ENCODE measurements around the gene DNALI1.
"Not testable (repeated sequence)": the region's sequence is repeated elsewhere in the genome, so short reads cannot be mapped to it uniquely, and the experiment has no call there.

DNALI1 gene

DNA sequence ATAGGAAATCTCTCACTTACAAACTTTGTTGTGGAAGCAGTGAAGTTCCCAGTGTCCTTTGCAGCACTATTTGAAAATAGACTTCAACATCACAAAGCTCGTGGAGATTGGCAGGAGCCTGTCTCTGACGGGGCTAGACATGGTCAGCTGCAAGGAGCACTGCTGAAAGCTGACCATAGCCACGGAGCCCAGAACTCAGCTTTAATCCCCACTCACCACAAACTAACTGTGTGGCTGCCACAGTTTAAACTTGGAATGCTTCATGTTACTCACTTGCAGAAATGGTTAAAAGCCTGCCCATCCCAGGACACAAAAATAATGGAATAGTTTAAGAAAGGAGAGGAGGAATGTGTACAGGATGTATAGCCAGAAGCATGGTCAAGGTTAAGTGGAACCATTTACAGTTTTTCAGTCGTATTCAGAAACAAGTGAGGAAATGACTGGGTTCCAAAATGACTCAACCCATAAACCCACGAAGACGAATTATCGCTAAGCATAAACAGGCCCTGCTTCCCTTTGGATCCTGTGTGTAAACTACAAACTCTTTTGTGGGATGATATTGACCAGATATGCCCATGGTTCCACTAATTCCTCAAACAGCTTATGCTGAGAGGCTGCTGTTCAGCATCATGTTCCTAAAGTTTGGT, 18.2 kb downstream of the DNALI1 start:
- no peak overlapping the region for H3K4me3 ChIP-seq (ENCODE audit: low read length)
- H3K27me3 ChIP-seq (replicated peaks; ENCODE audit: control insufficient read depth, insufficient read depth, low read length), result no peaks in the 10 kb centered on the region
- H3K9me3 ChIP-seq (ENCODE audit: control insufficient read depth, low read length), result no peaks in the 10 kb centered on the region
- H3K36me3 ChIP-seq (ENCODE audit: control insufficient read depth, insufficient read depth, low read length, severe bottlenecking), result peaks cover 86% of the 10 kb centered on the region
- peaks cover 30% of the 10 kb centered on the region for H3K4me1 ChIP-seq (ENCODE audit: control insufficient read depth, insufficient read depth, low read length)
- H3K9ac ChIP-seq (ENCODE audit: low read length), result peak overlapping the region; percentile 13
- DNase-seq (ENCODE audit: low read depth), result peak; percentile 75

DNA sequence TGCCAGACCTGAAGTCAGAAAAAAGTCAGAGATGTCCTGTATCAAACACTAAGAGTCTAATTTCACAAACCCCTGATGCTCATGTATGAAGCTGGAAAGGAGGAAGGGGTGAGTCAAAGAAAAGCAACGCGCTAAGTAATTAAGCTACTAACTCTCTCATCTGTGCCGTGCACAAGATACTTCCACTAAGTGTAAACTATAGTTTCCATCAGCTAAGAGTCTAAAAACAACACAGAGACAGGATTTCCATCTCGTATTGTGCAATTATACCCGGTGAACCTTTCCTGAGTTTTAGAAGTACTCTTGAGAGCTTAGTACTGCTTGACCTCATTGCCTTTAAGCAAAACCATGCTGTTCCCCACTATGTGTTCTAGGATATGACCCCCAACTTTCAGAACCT, 19.0 kb downstream of the DNALI1 start:
- Histone ChIP-seq H3K9ac (ENCODE audit: low read length) (peak overlapping the region; percentile 13), H3K9me3 (ENCODE audit: control insufficient read depth, low read length) (no peaks in the 10 kb centered on the region), H3K27me3 (replicated peaks; ENCODE audit: control insufficient read depth, insufficient read depth, low read length) (no peaks in the 10 kb centered on the region), H3K4me3 (ENCODE audit: low read length) (no peak overlapping the region), H3K36me3 (ENCODE audit: control insufficient read depth, insufficient read depth, low read length, severe bottlenecking) (peaks cover 87% of the 10 kb centered on the region), H3K4me1 (ENCODE audit: control insufficient read depth, insufficient read depth, low read length) (peaks cover 30% of the 10 kb centered on the region)
- peak; percentile 64 for DNase-seq (ENCODE audit: low read depth)

DNA sequence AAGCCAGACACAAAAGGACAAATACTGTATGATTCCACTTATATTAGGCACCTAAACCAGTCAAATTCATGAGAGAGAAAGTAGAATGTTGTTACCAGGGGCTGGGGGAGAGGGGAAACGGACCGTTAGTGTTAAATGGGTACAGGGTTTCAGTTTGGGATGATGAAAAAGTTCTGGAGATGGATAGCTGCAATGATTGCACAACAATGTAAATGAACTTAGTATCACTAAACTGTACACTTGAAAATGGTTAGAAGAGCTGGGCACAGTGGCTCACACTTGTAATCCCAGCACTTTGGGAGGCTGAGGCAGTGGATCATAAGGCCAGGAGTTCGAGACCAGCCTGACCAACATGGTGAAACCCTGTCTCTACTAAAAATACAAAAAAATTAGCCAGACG, 27.8 kb downstream of the DNALI1 start:
- H3K9me3 ChIP-seq (ENCODE audit: control insufficient read depth, low read length); H3K27me3 ChIP-seq (replicated peaks; ENCODE audit: control insufficient read depth, insufficient read depth, low read length); H3K4me3 ChIP-seq (ENCODE audit: low read length); DNase-seq (ENCODE audit: low read depth); H3K4me1 ChIP-seq (ENCODE audit: control insufficient read depth, insufficient read depth, low read length); H3K9ac ChIP-seq (ENCODE audit: low read length): not testable (repeated sequence)
- peaks cover 85% of the 10 kb centered on the region for H3K36me3 ChIP-seq (ENCODE audit: control insufficient read depth, insufficient read depth, low read length, severe bottlenecking)

DNA sequence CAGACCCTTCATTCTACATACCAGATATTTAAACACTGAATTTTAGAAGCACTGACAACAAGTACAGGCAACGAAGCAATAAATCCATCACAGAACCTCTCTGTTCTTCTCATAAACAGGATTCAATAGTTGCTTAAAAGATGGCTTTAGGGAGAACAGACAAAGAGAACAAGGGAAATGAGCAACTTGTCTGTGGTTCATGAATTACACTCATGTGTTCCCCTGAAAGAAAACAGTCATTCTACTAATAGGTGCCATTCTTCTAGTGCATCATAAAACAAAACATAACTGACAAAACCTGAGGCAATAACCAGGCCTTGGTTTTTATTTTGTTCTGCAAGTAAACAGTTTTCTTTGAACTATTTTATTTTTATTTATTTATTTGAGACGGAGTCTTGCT, 32.2 kb downstream of the DNALI1 start:
- Histone ChIP-seq H3K36me3 (ENCODE audit: control insufficient read depth, insufficient read depth, low read length, severe bottlenecking) (peaks cover 75% of the 10 kb centered on the region), H3K27me3 (replicated peaks; ENCODE audit: control insufficient read depth, insufficient read depth, low read length) (no peaks in the 10 kb centered on the region), H3K9me3 (ENCODE audit: control insufficient read depth, low read length) (no peaks in the 10 kb centered on the region), H3K4me3 (ENCODE audit: low read length) (no peak overlapping the region), H3K4me1 (ENCODE audit: control insufficient read depth, insufficient read depth, low read length) (peaks cover 19% of the 10 kb centered on the region), H3K9ac (ENCODE audit: low read length) (no peak overlapping the region)
- no peak for DNase-seq (ENCODE audit: low read depth)

DNA sequence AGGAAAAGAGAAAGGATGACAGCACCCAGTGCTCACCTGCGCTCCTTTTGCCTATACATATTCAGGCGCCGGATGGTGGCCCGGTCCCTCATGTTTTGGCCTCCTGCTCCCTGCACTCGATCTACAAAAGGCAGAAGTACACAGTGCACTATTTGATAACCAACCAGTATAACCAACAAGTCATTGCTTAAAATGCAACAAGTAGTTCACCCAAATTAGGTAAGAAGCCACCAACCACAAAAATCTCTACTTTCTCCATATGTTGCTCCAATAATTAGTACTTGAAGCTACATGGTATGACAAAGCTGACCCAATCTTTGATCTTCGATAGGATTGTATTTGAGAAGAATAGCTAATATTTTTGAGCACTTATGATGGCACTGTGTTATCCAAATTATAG, 37.0 kb downstream of the DNALI1 start:
- no peak for DNase-seq (ENCODE audit: low read depth)
- Histone ChIP-seq H3K9ac (ENCODE audit: low read length) (no peak overlapping the region), H3K4me1 (ENCODE audit: control insufficient read depth, insufficient read depth, low read length) (peaks cover 35% of the 10 kb centered on the region), H3K27me3 (replicated peaks; ENCODE audit: control insufficient read depth, insufficient read depth, low read length) (no peaks in the 10 kb centered on the region), H3K4me3 (ENCODE audit: low read length) (peak overlapping the region; percentile 100), H3K9me3 (ENCODE audit: control insufficient read depth, low read length) (no peaks in the 10 kb centered on the region), H3K36me3 (ENCODE audit: control insufficient read depth, insufficient read depth, low read length, severe bottlenecking) (peaks cover 38% of the 10 kb centered on the region)

DNA sequence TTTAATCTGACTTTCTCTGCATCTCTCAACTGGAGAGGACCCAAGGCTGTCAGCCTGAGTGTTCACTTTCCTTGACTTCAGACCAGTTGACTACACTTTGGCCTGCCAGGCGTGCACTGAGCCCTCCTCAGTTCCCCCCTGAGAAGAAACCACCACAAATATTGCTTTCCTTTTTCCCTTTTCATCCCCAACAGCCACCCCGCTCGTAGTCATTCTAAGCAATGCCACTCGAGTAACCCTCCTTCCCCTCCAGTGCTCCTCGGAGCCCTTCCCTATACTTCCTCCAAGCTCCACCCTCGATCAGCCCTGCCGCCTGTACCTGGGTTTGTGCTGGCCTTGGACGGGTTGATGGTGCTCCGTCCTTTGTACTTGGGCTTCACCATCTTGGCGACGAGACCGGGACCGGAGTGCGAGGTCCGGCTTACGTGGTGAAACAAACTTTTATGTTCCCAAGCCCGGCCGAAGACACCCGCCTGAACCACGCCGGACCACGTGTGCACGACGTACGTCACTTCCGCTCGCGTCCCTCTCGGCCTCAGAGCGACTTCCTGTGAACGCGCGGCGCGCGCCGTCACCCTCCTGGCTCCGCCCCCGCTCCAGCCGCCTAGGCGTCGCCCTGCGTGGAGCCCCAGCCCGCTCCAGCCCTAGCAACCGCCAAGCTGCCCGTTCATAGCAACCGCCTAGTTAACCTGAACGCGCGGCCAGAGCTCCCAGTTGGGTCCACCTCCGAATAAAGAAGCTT, 38.9 kb downstream of the DNALI1 start, which contains the start of gene GNL2:
TSS of gene GNL2 (minus strand) at position 498 of the 742 bp plus-strand sequence. CDS start at position 383, 115 bp downstream.
- peak; percentile 100 for DNase-seq (ENCODE audit: low read depth)
- Histone ChIP-seq H3K4me3 (ENCODE audit: low read length) (peak within 1 kb of the TSS; percentile 100), H3K9ac (ENCODE audit: low read length) (peak within 1 kb of the TSS; percentile 98), H3K4me1 (ENCODE audit: control insufficient read depth, insufficient read depth, low read length) (peaks cover 35% of the 10 kb centered on the region), H3K9me3 (ENCODE audit: control insufficient read depth, low read length) (no peaks in the 10 kb centered on the region), H3K36me3 (ENCODE audit: control insufficient read depth, insufficient read depth, low read length, severe bottlenecking) (peaks cover 20% of the 10 kb centered on the region), H3K27me3 (replicated peaks; ENCODE audit: control insufficient read depth, insufficient read depth, low read length) (no peaks in the 10 kb centered on the region)

DNA sequence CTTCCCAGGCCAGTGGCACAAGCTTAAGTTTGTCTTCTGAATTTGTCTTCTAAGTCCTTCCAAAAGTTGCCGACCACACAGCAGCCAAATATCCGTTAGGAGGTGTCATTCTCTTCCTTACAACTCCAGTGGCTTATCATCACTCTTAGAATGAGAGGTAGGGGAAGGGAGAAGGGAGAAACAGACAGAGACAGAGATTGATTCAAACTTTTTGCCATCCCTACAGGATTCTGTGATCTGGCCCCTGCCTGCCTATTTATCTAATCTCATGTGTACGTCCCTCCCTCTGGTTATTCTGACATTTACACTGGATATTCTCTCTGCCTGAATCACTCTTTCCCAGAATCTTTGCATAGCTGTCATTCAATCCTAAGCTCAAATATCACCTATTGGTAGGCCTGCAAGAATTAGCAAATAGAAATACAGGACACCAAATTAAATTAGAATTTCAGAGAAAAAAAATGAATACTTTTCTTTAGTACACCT, 39.5 kb downstream of the DNALI1 start:
- Histone ChIP-seq H3K9me3 (ENCODE audit: control insufficient read depth, low read length) (no peaks in the 10 kb centered on the region), H3K9ac (ENCODE audit: low read length) (peak overlapping the region; percentile 98), H3K4me1 (ENCODE audit: control insufficient read depth, insufficient read depth, low read length) (peaks cover 35% of the 10 kb centered on the region), H3K36me3 (ENCODE audit: control insufficient read depth, insufficient read depth, low read length, severe bottlenecking) (peaks cover 14% of the 10 kb centered on the region), H3K4me3 (ENCODE audit: low read length) (peak overlapping the region; percentile 100), H3K27me3 (replicated peaks; ENCODE audit: control insufficient read depth, insufficient read depth, low read length) (peaks cover under 1% of the 10 kb centered on the region)
- no peak for DNase-seq (ENCODE audit: low read depth)

DNA sequence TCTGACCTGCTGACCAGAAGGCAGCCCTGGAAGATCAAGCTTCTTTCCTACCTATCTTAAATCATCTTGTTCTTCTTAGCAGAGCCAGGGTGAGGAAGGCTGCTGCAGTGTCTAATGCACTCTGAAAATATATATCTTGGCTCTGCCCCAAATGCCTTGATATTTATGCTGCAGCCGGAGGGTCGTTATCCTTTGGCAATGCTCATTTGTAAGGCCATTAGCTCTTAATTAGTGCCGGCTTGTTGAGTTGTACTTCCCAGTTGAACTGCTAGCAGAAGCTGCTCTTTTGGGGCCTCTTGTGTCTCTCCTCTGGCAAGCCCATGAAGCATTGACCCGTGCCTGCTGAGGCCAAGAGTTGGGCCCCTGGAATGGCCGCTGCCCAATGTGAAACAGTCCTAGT, 43.2 kb downstream of the DNALI1 start:
- Histone ChIP-seq H3K9ac (ENCODE audit: low read length) (no peak overlapping the region), H3K9me3 (ENCODE audit: control insufficient read depth, low read length) (no peaks in the 10 kb centered on the region), H3K27me3 (replicated peaks; ENCODE audit: control insufficient read depth, insufficient read depth, low read length) (peaks cover 10% of the 10 kb centered on the region), H3K36me3 (ENCODE audit: control insufficient read depth, insufficient read depth, low read length, severe bottlenecking) (no peaks in the 10 kb centered on the region), H3K4me1 (ENCODE audit: control insufficient read depth, insufficient read depth, low read length) (peaks cover 6% of the 10 kb centered on the region), H3K4me3 (ENCODE audit: low read length) (no peak overlapping the region)
- no peak for DNase-seq (ENCODE audit: low read depth)

DNA sequence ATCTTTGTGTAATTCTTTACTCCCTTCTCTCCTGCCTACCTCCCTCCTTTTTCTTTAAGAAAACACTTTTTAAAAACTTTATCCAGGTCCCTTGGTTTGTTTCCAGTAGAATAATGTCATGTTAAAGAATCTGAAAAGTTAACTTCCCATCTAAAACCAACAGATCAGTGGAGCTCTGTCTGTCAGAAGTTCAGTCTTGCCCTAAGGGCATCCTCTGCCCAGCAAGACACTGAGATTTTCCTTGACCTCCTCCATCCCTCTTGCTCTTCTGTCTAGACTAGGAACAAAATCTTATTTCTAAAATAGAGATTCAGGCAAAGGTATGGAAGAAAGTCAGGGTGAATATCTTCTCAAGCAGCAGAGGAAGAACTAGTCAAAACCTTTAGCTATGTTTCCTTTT, 44.7 kb downstream of the DNALI1 start:
- no peak overlapping the region for H3K9ac ChIP-seq (ENCODE audit: low read length)
- peaks cover 10% of the 10 kb centered on the region for H3K27me3 ChIP-seq (replicated peaks; ENCODE audit: control insufficient read depth, insufficient read depth, low read length)
- H3K9me3 ChIP-seq (ENCODE audit: control insufficient read depth, low read length), result no peaks in the 10 kb centered on the region
- DNase-seq (ENCODE audit: low read depth), result peak; percentile 14
- H3K4me1 ChIP-seq (ENCODE audit: control insufficient read depth, insufficient read depth, low read length), result peaks cover 10% of the 10 kb centered on the region
- H3K4me3 ChIP-seq (ENCODE audit: low read length), result no peak overlapping the region
- H3K36me3 ChIP-seq (ENCODE audit: control insufficient read depth, insufficient read depth, low read length, severe bottlenecking), result no peaks in the 10 kb centered on the region

DNA sequence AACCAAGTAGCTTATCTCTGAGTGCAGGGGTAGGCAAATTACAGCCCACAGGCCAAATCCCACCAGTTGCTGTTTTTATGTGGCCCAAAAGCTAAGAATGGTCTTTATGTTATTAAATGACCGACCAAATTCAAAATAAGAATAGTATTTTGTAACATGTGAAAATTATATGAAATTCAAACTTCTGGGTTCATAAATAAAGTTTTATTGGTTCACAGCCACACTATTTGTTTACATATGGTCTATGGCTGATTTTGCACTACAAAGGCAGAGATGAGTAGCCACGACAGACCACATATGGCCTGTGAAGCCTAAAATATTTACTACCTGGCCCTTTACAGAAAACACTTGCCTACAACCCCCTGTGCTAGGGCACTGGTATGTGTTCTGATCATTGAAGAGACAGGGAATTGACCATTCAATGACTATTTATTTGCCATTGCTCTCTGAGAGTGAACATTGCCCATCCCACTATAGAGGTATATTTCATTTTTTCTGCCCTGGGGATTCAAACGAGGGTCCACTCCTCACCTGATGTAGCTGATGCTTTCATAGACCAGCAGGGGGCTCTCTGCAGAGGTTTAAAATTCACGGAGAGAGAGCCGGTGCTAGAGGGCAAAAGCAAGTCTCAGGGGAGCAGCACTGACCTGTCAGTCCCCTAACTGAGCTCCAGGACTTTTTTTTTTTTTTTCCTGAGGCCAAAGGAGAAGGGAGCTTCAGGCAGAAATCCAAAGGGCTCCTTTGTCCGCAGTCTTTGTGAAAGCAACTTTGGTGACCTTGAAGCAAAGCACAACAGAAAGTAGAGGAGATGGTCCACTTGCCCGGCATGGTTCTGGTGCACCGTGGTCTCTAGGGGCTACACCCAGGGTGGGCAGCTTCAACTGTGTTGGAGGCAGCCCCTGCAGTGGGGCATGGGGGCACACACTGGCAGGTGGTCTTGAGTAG, 46.3 kb downstream of the DNALI1 start:
- Histone ChIP-seq H3K4me3 (ENCODE audit: low read length) (no peak overlapping the region), H3K9ac (ENCODE audit: low read length) (no peak overlapping the region), H3K4me1 (ENCODE audit: control insufficient read depth, insufficient read depth, low read length) (peaks cover 10% of the 10 kb centered on the region), H3K9me3 (ENCODE audit: control insufficient read depth, low read length) (no peaks in the 10 kb centered on the region), H3K27me3 (replicated peaks; ENCODE audit: control insufficient read depth, insufficient read depth, low read length) (peaks cover 23% of the 10 kb centered on the region), H3K36me3 (ENCODE audit: control insufficient read depth, insufficient read depth, low read length, severe bottlenecking) (no peaks in the 10 kb centered on the region)
- peak; percentile 81 for DNase-seq (ENCODE audit: low read depth)

Measured in adipocyte (in vitro differentiated cells).